Muscle of back (tissue), 11 donors: ENCODE results near the gene MBOAT1. TPM values are rescaled to one million over a fixed set of nuclear protein-coding genes. Genes with fewer than 3 reads are reported as not detected.
"Not testable (repeated sequence)": the region's sequence is repeated elsewhere in the genome, so short reads cannot be mapped to it uniquely, and the experiment has no call there.

ENCODE experiments used
- DNase-seq, 3 donors: peaks; one replicate each; pipeline versions ENCODE4 v3.0.0 to v3.0.0-alpha.2; 2013
- polyA plus RNA-seq, 10 donors: library from polyadenylated mRNA; unstranded; fragments of 120-200 nt; gene quantifications; one replicate each; pipeline ENCODE4 v1.2.1, GENCODE V29; 2013; ENCODE audit not compliant: insufficient read length in 10 of 10

MBOAT1 gene
- polyA plus RNA-seq, 10 donors: 3.7 to 5.9 (median 4.2) TPM

GRCh38 chr6:20203561-20204511, 8.4 kb downstream of the MBOAT1 start:
- DNase-seq: no peak

GRCh38 chr6:20202699-20203302, 9.5 kb downstream of the MBOAT1 start:
- no peak for DNase-seq

- DNase-seq: no peak
These were observed 10.0 kb downstream of the MBOAT1 start for GRCh38 chr6:20202324-20202658.

GRCh38 chr6:20200761-20201630, 11.3 kb downstream of the MBOAT1 start:
- DNase-seq: peak in 1 of 3 donors; percentile 34

- no peak for DNase-seq
These were observed 13.5 kb downstream of the MBOAT1 start for GRCh38 chr6:20198775-20199174.

- DNase-seq: no peak
These were observed 14.0 kb downstream of the MBOAT1 start for GRCh38 chr6:20198156-20198774.

DNA sequence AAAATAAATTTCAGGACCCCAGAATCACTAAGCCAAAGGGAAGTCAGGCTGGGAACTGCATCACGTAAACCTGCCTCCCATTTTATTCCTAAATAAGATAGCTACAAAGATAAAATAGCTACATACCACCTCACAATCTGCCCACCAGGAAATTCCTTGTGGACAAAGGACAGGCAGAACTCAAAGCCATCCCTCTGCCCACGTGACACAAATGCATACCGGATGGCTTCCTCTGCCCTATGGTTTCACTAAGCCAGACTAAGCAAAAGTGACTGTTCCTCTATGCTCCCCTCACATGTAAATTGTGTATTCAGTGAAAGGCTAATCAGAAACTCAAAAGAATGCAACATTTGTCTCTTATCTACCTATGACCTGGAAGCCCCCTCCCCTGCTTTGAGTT, 15.0 kb downstream of the MBOAT1 start:
- no peak for DNase-seq

DNA sequence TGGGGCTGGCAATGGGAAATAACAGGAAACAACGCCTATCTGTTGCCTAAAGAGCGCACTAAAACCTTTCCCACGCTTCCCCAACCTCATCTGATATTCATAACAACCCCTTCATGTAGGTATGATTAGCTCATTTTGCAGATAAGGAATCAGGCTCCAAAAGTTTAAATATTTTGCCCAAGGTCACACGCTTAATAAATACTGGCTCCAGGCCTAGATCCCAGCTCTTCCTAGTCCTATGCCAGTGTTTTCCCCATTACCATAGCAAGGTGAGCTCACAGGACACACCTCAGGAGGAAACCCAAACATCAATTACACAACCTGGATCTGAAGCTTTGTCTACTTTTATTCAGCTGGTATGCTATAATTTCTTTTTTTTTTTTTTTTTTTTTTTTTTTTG, 19.6 kb downstream of the MBOAT1 start:
- no peak for DNase-seq

DNA sequence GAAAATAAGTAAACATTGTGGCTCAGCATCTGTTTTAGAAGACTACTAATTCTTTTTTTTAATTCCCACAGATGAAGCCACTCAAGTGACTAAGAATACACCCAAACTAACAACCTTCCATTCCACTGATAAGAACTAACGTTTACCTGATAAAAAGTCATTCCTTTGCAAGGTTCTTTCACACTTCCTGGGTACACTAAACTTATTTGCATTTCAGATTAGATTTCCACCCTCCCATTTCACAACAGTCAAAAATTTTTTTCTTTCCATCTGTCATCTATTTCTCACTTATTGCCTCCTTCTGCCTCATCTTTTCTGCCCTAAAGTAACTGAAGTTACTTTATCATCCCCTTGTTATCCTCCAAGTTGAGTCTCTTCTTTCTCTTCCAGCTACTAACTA, 20.3 kb downstream of the MBOAT1 start:
- no peak for DNase-seq

GRCh38 chr6:20188630-20189075, 23.6 kb downstream of the MBOAT1 start:
- DNase-seq: no peak

DNA sequence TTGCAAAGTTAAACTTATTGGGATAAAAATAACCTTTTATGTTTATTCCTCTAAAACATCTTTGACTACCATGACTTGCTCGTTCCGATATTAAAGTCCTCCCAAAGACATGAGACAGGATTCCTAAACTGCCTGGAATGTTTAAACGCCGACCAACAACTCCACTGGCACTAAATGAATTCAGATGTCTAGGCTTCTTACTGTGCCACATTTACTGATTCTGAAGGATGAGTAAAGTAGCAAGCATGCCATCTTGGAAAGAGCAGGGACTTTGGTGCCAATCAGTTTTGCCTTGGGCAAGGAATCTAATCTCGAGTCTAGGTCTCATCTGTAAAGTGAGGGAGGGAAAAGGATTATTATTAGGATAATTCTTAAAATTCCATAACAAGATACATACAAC, 25.3 kb downstream of the MBOAT1 start:
- DNase-seq: no peak

DNA sequence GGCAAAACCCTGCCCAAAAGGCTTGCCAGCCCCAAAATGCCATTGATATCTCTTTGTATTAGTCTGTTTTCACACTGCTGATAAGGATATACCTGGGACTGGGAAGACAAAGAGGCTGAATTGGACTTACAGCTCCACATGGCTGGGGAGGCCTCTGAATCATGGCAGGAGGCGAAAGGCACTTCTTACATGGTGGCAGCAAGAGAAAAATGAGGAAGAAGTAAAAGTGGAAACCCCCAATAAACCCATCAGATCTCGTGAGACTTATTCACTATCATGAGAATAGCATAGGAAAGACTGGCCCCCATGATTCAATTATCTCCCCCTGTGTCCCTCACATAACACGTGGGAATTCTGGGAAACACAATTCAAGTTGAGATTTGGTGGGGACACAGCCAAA, 28.6 kb downstream of the MBOAT1 start:
- DNase-seq: no peak

- no peak for DNase-seq
These were observed 29.2 kb downstream of the MBOAT1 start for GRCh38 chr6:20182926-20183521.

DNA sequence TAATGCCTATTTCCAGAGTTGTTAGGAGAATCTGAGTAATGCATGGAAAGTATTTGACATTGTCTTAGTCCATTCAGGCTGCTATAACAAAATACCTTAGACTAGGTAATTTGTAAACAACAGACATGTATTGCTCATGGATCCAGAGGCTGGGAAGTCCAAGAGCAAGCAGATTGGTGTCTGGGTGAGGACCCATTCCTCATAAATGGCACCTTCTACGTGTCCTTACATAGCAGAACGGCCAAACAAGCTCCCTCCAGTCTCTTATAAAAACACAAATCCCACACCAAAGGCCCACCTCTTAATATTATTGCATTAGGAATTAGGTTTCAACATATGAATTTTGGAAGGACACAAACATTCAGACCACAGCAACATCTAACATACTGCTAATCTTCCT, 30.2 kb downstream of the MBOAT1 start:
- no peak for DNase-seq

DNA sequence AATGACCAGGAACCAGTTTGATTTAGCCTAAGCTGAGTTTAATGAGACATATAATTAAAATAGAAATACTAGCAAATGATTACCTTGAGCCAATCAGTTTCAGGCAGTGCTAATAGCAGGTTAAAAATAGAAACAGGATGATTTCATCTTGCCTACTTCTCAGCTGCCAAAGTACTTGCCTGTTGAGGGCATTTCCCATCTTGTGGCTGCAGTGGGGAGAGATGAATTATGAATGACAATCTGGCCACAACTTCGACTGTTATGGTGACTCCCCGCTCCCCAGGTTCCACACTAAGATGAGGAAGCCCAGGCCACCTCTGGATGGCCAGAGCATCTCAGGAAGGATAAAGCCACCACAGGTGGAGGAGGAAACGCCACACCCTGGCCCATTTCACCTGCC, 31.3 kb downstream of the MBOAT1 start:
- DNase-seq: no peak

GRCh38 chr6:20179287-20180045, 32.8 kb downstream of the MBOAT1 start:
- DNase-seq: not testable (repeated sequence)

DNA sequence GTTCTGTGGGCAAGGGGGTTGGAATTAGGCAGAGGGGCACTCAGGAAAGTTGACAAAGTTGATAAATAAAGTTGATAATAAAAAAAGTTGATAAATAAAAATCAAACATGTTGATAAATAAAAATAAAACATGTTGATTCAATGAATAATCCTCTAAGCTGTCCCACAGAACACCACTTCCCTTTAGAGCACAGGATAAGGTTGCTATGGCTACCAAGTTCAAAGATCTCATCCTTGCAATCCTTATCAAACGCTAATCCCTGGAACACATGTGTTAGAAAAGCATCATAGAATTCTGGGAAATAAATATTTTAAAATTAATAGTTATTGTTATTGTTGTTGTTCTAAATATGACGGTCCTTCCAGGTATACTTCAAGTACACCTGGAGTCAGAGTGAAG, 33.9 kb downstream of the MBOAT1 start:
- DNase-seq: no peak

- no peak for DNase-seq
These were observed 36.4 kb downstream of the MBOAT1 start for GRCh38 chr6:20175810-20176410.

- peak in 1 of 3 donors; percentile 14 for DNase-seq
These were observed 38.2 kb downstream of the MBOAT1 start for GRCh38 chr6:20173833-20174792.
